Mucosa of descending colon (tissue), 3 donors: ENCODE data around the gene CACNA1S. TPM values are rescaled to one million over a fixed set of nuclear protein-coding genes. Genes with fewer than 3 reads are reported as not detected.

Source experiments
- ATAC-seq: fragments of 200-7000 bp; cut with Tn5 transposase; one replicate; pipeline ENCODE4 v1.9.1; 2020; ENCODE audit warnings: mild to moderate bottlenecking, moderate library complexity
- DNase-seq, 3 donors: peaks; one replicate each; pipeline ENCODE4 v3.0.0-alpha.2; 2020
- H3K36me3 ChIP-seq: fragments of 200-600 bp; one replicate; pipeline ENCODE4 v1.8.0; 2021; ENCODE audit warnings: low read depth, mild to moderate bottlenecking
- H3K4me1 ChIP-seq: fragments of 200-600 bp; one replicate; pipeline ENCODE4 v1.8.0; 2021; ENCODE audit warnings: low read depth, mild to moderate bottlenecking
- H3K4me3 ChIP-seq: fragments of 200-600 bp; one replicate; pipeline ENCODE4 v1.8.0; 2021; ENCODE audit warnings: mild to moderate bottlenecking
- H3K9me3 ChIP-seq: fragments of 200-600 bp; one replicate; pipeline ENCODE4 v1.8.0; 2021; ENCODE audit warnings: mild to moderate bottlenecking
- CTCF ChIP-seq: fragments of 200-600 bp; IDR thresholded peaks from one replicate; pipeline ENCODE4 v1.8.0; 2022; ENCODE audit warnings: antibody characterized with exemption, mild to moderate bottlenecking
- intact Hi-C, 2 donors: fragments of 100-400 bp; cut with DNase I in 1 of 2; cut with micrococcal nuclease in 1 of 2; formaldehyde crosslinking; loops; one replicate each; pipeline versions ENCODE4 v1.11.0 to v1.11.1; 2022; cut with DNase I, micrococcal nuclease
- total RNA-seq, 3 donors: library from RNA; stranded (reverse); fragmentation: NEBNext Ultra II Directional in 2 of 3; extraction: Animal tissue kit (Norgen Biotek cat#: 25700) in 2 of 3; gene quantifications; one replicate each; pipeline versions ENCODE4 v1.2.1 to v1.2.4, GENCODE V29; 2021 to 2023
- donor health status: DM: no; HTN: no; CAD: no; lungs with moderate emphysema.
- donor health status: DM: no; HTN: no; CAD: no.
- donor health status: DM: no; HTN: yes; CAD: no.

Gene CACNA1S
- total RNA-seq, 3 donors from 2014 or later = not detected

- H3K4me1 ChIP-seq = peaks cover 46% of the 10 kb centered on the region
- DNase-seq (peak in 1 of 3 donors; percentile 52), ATAC-seq (no peak)
- no peak overlapping the region for H3K4me3 ChIP-seq
- intact Hi-C loops = no loop called here
- TF ChIP-seq CTCF = no peak
- no peaks in the 10 kb centered on the region for H3K36me3 ChIP-seq
- no peaks in the 10 kb centered on the region for H3K9me3 ChIP-seq
Observed at GRCh38 chr1:201016943-201017827, 95.0 kb downstream of the CACNA1S start.

GRCh38 chr1:201016211-201016651 lies 96.0 kb downstream of the CACNA1S start:
- TF ChIP-seq CTCF = no peak
- DNase-seq (peak; percentile 58 to 76 (median 68)), ATAC-seq (peak; percentile 33)
- no peaks in the 10 kb centered on the region for H3K9me3 ChIP-seq
- no peaks in the 10 kb centered on the region for H3K36me3 ChIP-seq
- intact Hi-C loops = no loop called here
- no peak overlapping the region for H3K4me3 ChIP-seq
- H3K4me1 ChIP-seq = peaks cover 41% of the 10 kb centered on the region

GRCh38 chr1:201015551-201016091 lies 96.6 kb downstream of the CACNA1S start:
- Histone ChIP-seq H3K4me3 (no peak overlapping the region), H3K9me3 (no peaks in the 10 kb centered on the region), H3K36me3 (no peaks in the 10 kb centered on the region), H3K4me1 (peaks cover 41% of the 10 kb centered on the region)
- intact Hi-C loops = no loop called here
- no peak for TF ChIP-seq CTCF
- ATAC-seq = peak; percentile 8
- DNase-seq = no peak

- TF ChIP-seq CTCF = no peak
- no peak for ATAC-seq
- H3K4me1 ChIP-seq = peaks cover 34% of the 10 kb centered on the region
Observed at GRCh38 chr1:201014816-201015200, 97.4 kb downstream of the CACNA1S start.

GRCh38 chr1:201013991-201014815 lies 98.0 kb downstream of the CACNA1S start:
- no peak for TF ChIP-seq CTCF
- H3K4me3 ChIP-seq = no peak overlapping the region
- intact Hi-C loops = no loop called here
- peaks cover 28% of the 10 kb centered on the region for H3K4me1 ChIP-seq
- H3K36me3 ChIP-seq = no peaks in the 10 kb centered on the region
- ATAC-seq (no peak), DNase-seq (no peak)
- no peaks in the 10 kb centered on the region for H3K9me3 ChIP-seq

More at GRCh38 chr1:201014816-201015200, 97.4 kb downstream of the CACNA1S start:
- intact Hi-C loops = no loop called here
- Histone ChIP-seq H3K36me3 (no peaks in the 10 kb centered on the region), H3K4me3 (no peak overlapping the region), H3K9me3 (no peaks in the 10 kb centered on the region)
- DNase-seq = no peak
